Embryonic facial prominence (tissue), 1 donor: Measurements from ENCODE around the gene UNC80.

Experiments used
- DNase-seq: peaks from one replicate; pipeline ENCODE4 v3.0.0-alpha.2; 2016; ENCODE audit errors: extremely low spot score

The UNC80 gene

GRCh38 chr2:209908511-209908910 is 136.9 kb downstream of the UNC80 start:
- no peak for DNase-seq

DNA sequence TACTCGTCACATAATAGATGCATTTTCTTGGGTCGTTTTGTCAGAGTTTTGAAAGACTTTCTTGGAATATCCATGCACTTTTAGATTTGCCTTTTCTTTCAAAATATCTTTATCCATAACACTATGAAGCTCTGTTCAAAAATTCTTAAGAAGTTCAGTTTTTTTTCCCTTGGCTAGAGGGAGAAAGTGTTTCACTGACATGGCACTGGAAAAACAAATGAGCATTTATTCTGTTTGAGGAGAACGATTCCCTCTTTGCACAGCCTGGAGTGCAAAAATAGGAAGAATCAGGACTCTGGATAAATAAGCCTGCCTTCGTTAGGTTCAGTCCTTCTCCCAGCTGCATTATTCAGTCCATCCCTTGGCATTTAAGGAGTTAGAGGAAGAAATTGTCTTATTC is 139.9 kb downstream of the UNC80 start:
- DNase-seq: no peak

DNA sequence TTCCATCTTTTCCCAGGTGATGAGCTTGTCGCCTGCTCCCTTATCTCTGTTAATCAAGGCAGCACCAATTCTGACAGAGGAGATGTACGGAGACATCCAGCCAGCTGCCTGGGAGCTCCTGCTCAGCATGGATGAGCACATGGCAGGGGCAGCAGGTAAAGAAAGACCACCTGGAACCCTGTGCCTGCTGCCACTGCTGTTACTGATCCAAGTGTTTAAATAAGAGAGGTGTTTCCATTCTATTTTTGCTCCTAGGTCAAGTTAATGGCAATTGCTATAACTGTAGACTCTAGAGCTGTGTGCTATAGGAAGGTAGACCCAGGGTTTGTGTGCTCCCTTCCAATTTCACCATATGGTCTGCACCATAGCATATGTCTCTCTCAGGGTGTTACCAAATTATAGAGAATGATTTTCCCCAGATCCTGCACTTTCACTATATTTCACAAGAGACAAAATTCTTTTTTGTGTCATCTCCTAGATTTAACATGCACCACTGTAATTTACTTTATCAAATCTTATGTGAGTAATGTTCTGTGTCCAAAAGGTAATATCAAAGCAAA is 142.2 kb downstream of the UNC80 start:
- DNase-seq: no peak

GRCh38 chr2:209917154-209917771 is 145.6 kb downstream of the UNC80 start:
- no peak for DNase-seq

DNA sequence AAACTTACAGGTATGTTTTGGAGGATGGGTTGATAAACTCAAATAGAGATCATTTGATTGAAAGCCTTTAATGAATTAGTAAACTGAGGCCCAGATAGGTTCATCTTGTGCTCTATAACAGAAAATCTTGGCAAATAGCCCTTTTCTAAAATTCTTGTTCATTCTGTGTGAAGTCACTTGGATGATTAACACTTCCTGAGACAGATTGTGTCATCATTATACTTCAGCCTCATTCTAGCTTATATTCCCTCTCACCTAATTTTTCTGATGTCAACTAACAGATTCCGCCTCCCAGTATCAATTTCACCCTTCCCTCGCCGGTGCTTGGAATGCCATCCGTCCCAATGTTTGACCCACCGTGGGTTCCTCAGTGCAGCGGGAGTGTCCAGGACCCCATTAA is 146.6 kb downstream of the UNC80 start:
- DNase-seq: no peak

GRCh38 chr2:209922116-209922515 is 150.5 kb downstream of the UNC80 start:
- DNase-seq: no peak

- DNase-seq: no peak
These were observed 157.7 kb downstream of the UNC80 start for GRCh38 chr2:209929369-209929768.

GRCh38 chr2:209933499-209934483 is 162.2 kb downstream of the UNC80 start:
- DNase-seq: peak; percentile 47

GRCh38 chr2:209936106-209936666 is 164.6 kb downstream of the UNC80 start:
- no peak for DNase-seq

DNA sequence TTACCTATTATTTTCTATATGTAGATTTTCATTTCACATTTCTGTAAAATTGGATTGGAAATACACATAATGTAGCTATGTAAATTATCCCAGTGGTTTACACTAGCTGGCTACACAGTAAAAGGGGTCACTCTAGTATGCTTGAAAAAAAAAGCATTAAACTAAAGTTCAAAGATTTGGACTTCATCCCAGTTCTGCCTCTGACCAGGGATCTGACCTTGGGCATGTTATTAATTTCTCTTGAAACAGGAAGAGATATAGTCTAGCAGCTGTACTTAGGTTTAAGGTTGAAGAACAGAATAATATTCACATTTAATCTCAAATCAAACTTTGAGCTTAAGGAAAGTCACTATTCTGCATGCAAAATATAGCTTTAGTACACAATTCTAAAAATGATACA is 166.3 kb downstream of the UNC80 start:
- DNase-seq: no peak

- no peak for DNase-seq
These were observed 167.3 kb downstream of the UNC80 start for GRCh38 chr2:209938906-209939305.

DNA sequence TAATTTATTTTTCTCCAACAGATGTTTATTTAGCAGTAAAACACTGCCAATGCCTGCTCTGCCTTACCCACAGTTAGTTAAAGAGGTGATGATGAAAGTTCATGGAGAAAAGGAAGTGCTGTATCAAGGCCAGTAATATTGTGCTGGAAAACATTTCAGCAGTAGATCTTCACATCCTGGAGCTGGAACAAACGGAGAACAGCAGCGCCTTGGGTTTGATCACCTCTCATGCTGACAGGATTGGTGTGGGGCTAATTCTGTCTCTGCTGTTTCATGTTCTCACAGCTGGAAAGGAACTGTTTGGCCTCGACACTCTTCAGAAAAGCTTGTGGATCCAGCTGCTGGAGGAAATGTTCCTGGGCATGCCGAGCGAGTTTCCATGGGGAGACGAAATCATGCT is 169.3 kb downstream of the UNC80 start:
- no peak for DNase-seq

GRCh38 chr2:209942426-209942825 is 170.8 kb downstream of the UNC80 start:
- no peak for DNase-seq

DNA sequence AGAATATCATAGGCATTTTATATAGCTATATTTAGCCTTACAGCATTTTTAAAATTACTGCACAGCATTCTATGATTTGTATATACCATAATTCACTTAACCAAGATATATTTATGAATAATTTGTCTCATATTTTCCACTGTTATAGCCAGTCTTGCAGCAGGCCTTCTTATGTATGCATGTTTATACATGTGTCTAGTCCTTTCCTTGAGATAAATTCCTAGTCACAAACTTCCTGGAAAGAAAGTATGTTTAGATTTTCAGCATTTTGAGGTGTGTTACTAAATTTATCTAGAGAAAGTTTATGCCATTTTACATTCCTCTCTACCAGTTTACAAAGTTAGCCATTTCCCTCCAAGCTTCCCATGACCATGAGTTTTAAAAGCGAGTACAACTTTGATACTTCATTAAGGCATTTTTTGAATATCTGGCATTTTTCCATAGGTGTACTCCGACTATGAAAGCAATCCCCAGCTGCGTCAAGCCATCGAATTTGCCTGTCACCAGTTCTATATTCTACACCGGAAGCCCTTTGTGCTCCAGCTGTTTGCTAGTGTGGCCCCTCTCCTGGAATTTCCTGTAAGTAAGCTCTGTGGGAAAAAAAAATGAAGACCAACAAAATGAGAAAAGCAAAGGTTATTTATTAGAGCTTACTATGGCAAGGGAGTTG is 171.4 kb downstream of the UNC80 start:
- DNase-seq: no peak

DNA sequence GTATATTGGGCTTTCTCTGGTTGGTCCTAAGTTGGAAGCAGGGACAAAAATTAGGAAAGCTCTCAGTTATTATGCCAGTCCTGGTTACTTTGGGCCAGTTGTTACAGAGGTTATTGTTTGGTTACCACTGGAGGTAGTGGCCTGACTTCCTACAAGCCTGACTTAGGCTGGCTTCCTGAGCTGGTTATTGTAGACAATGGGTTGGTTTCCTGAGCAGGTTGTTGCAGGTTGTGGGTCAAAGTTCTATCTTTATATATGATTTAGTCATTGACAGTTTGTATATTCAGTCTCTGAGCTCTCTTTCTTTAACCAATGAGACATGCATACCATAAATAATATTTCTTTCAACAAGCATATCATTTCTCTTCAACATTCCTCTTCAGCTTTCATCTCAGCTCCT is 172.1 kb downstream of the UNC80 start:
- no peak for DNase-seq

DNA sequence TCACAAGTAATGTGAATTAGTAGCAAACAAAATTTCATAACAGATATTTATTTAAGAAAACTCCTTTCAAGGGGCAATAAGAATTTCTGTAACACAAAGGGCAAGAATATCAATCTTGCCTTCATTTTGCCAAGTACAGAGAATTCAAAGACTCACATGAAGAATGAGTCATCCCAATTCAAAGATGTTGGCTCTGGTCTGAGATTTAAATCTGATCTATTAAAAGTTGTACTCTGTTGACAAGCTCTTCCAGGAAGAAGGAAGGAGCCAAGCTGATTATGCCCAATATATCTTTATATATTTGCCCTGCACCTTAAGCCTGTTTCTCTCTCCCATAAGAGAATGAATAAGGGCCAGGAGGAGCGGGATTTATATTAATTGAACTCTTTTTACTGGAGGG is 174.9 kb downstream of the UNC80 start:
- DNase-seq: no peak

- DNase-seq: no peak
These were observed 184.6 kb downstream of the UNC80 start for GRCh38 chr2:209956271-209956670.

DNA sequence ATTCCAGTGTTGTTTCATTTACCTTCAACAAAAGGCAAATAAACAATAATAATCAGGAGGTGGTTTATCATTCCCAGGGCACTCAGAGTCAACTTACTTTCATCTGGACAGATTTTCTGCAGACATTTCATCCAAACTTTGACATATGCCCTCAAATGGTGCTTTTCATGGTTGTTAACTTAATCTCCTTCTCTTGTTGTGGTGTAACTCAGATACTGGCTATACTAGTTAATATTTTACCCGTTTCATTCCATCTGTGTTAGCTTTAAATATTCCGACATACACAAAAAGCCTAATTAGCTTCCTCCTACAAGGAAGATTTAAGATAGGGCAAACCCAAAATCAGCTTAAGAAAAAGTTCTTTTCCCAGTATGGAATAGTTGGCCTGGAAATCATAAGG is 186.4 kb downstream of the UNC80 start:
- DNase-seq: no peak

GRCh38 chr2:209960045-209960444 is 188.4 kb downstream of the UNC80 start:
- no peak for DNase-seq

GRCh38 chr2:209960676-209961630 is 189.3 kb downstream of the UNC80 start:
- DNase-seq: no peak

DNA sequence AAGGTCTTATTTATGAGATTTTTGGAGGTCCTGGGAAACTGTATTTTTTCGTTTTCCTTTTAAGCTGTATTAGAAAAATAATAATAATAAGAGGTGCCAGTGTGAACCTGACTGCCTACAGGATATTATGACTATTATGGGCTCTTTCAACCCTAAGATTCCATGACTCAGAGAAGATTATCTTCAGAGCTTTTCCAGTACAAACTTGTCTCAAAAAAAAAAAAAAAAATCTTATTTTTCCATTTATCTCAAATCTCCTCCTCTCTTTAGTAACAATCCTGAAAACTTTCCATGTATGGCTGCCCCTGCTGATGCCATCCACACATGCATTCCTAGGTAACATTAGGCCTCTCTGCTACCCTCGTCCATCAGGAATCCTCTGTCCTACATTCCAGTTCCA is 194.1 kb downstream of the UNC80 start:
- DNase-seq: no peak
